MCF 10A (cell line): ENCODE measurements around the gene TWIST2. TPM values are rescaled to one million over a fixed set of nuclear protein-coding genes. Genes with fewer than 3 reads are reported as not detected.

ENCODE experiments used
- BruUV-seq: library from RNA; stranded (reverse); fragments of 400-500 nt; replicated peaks from 2 replicates; lab custom pipeline; 2021; lab: Mats Ljungman, UMichigan
- CTCF ChIA-PET: fragments of 300-600 bp; sonication (Branson Sonifier 250); formaldehyde crosslinking; extraction: SDS; loops from one replicate; lab custom pipeline; 2021; ENCODE audit warnings: antibody characterized with exemption, inconsistent platforms; lab: Yijun Ruan, JAX
- POLR2A ChIA-PET: fragments of 300-600, 350-650 bp; sonication (Branson Sonifier 250); formaldehyde crosslinking; extraction: SDS; loops from one replicate; lab custom pipeline; 2020; ENCODE audit warnings: antibody characterized with exemption, inconsistent platforms; lab: Yijun Ruan, JAX
- DNase-seq: peaks from one replicate; pipeline ENCODE4 v3.0.0-alpha.2; 2018; ENCODE audit not compliant: unreplicated experiment
- H3K27ac Mint-ChIP-seq: one replicate; pipeline ENCODE4 v1.8.0; 2022; ENCODE audit warnings: mild to moderate bottlenecking, low read depth, mixed read lengths; ENCODE audit not compliant: unreplicated experiment
- H3K27me3 Mint-ChIP-seq: one replicate; pipeline ENCODE4 v1.8.0; 2022; ENCODE audit warnings: mixed read lengths; ENCODE audit not compliant: insufficient read depth, unreplicated experiment
- H3K36me3 Mint-ChIP-seq: one replicate; pipeline ENCODE4 v1.8.0; 2022; ENCODE audit warnings: mild to moderate bottlenecking, moderate library complexity, mixed read lengths; ENCODE audit not compliant: insufficient read depth, unreplicated experiment
- H3K4me1 Mint-ChIP-seq: one replicate; pipeline ENCODE4 v1.8.0; 2022; ENCODE audit warnings: mixed read lengths; ENCODE audit not compliant: insufficient read depth, unreplicated experiment
- H3K4me3 Mint-ChIP-seq: one replicate; pipeline ENCODE4 v1.8.0; 2022; ENCODE audit warnings: mild to moderate bottlenecking, moderate library complexity, mixed read lengths; ENCODE audit not compliant: unreplicated experiment
- H3K9me3 Mint-ChIP-seq: one replicate; pipeline ENCODE4 v1.8.0; 2022; ENCODE audit warnings: mixed read lengths; ENCODE audit not compliant: unreplicated experiment
- CTCF ChIP-seq: fragments of 200-600 bp; IDR thresholded peaks from one replicate; pipeline ENCODE4 v1.8.0; 2022; ENCODE audit warnings: antibody characterized with exemption, mild to moderate bottlenecking; ENCODE audit not compliant: unreplicated experiment
- intact Hi-C: fragments of 100-400 bp; cut with micrococcal nuclease; formaldehyde crosslinking; loops from 2 replicates; pipeline ENCODE4 v1.14.1; 2022
- total RNA-seq: library from RNA; stranded (reverse); gene quantifications from 2 replicates; pipeline ENCODE4 v1.2.3, GENCODE V29; 2022

TWIST2 gene
- total RNA-seq, 1 experiment from 2014 or later = 30.2 TPM

- no TSS peak for BruUV-seq
- Mint-ChIP-seq H3K4me3 (no peak overlapping the region), H3K9me3 (peaks cover 1% of the 10 kb centered on the region), H3K27ac (peak overlapping the region; percentile 40), H3K4me1 (peaks cover 10% of the 10 kb centered on the region), H3K27me3 (no peaks in the 10 kb centered on the region), H3K36me3 (peaks cover 16% of the 10 kb centered on the region)
- DNase-seq = no peak
- ChIA-PET CTCF (interaction anchor here (0.6 kb wide), 1 partner anchor 11 kb away, joined by 3 read pairs; no protein-coding TSS in a partner anchor), POLR2A (interaction anchor here (0.5 to 1.0 kb wide), 2 partner anchors 10 to 236 kb away, joined by 3 to 5 read pairs; no protein-coding TSS in a partner anchor)
- TF ChIP-seq CTCF = no peak
- intact Hi-C loops = no loop called here
Observed at GRCh38 chr2:238921259-238921658, 73.4 kb downstream of the TWIST2 start.

GRCh38 chr2:238921681-238922319 lies 73.9 kb downstream of the TWIST2 start:
- CTCF ChIA-PET = interaction anchor here (0.6 kb wide), 1 partner anchor 10 kb away, joined by 3 read pairs; no protein-coding TSS in a partner anchor
- H3K27me3 Mint-ChIP-seq = no peaks in the 10 kb centered on the region

GRCh38 chr2:238922435-238922834 lies 74.5 kb downstream of the TWIST2 start:
- Mint-ChIP-seq H3K9me3 (no peaks in the 10 kb centered on the region), H3K36me3 (peaks cover 6% of the 10 kb centered on the region), H3K27me3 (no peaks in the 10 kb centered on the region), H3K4me1 (peaks cover 8% of the 10 kb centered on the region), H3K4me3 (no peak overlapping the region), H3K27ac (no peak overlapping the region)
- TF ChIP-seq CTCF = no peak
- no peak for DNase-seq
- POLR2A ChIA-PET = interaction anchor here (1.0 kb wide), 1 partner anchor 11 kb away, joined by 3 read pairs; no protein-coding TSS in a partner anchor
- CTCF ChIA-PET = interaction anchor here (0.5 kb wide), 1 partner anchor 45 kb away, joined by 3 read pairs; no protein-coding TSS in a partner anchor
- no TSS peak for BruUV-seq
- intact Hi-C loops = no loop called here

More at GRCh38 chr2:238921681-238922319, 73.9 kb downstream of the TWIST2 start:
- POLR2A ChIA-PET = no interaction called here
- intact Hi-C loops = no loop called here
- peaks cover 8% of the 10 kb centered on the region for H3K4me1 Mint-ChIP-seq
- no TSS peak for BruUV-seq
- DNase-seq = no peak
- no peak for TF ChIP-seq CTCF
- H3K27ac Mint-ChIP-seq = no peak overlapping the region
- no peak overlapping the region for H3K4me3 Mint-ChIP-seq
- peaks cover 11% of the 10 kb centered on the region for H3K36me3 Mint-ChIP-seq
- no peaks in the 10 kb centered on the region for H3K9me3 Mint-ChIP-seq

DNA sequence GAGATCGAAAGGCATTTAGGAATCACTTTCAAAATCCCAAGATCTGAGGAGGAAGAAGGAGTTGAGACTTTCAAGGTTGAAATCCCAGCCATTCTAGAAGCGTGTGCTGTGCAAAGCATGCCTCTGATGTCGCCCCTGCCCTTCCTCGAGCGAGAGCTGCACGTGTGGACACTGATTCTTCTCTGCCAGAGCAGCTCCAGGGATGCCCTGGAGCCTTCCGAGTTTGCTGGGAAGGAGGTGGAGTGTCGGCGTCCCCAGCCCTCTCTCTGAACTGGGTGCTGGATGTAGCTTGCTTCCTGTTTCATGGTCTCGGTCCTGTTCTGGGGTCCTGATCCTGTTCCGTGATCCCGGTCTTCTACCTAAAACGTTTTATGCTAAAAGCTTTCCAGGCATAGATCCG lies 76.1 kb downstream of the TWIST2 start:
- CTCF ChIA-PET = interaction anchor here (0.6 kb wide), 1 partner anchor 61 kb away, joined by 4 read pairs; no protein-coding TSS in a partner anchor
- H3K4me3 Mint-ChIP-seq = no peak overlapping the region
- no peak for DNase-seq
- intact Hi-C loops = no loop called here
- H3K36me3 Mint-ChIP-seq = peaks cover 6% of the 10 kb centered on the region
- H3K9me3 Mint-ChIP-seq = no peaks in the 10 kb centered on the region
- H3K27ac Mint-ChIP-seq = no peak overlapping the region
- no peaks in the 10 kb centered on the region for H3K27me3 Mint-ChIP-seq
- TF ChIP-seq CTCF = no peak
- POLR2A ChIA-PET = no interaction called here
- H3K4me1 Mint-ChIP-seq = peaks cover 8% of the 10 kb centered on the region
- no TSS peak for BruUV-seq
